Left lung (tissue), 10 donors: ENCODE results near the gene NAXD. TPM values are rescaled to one million over a fixed set of nuclear protein-coding genes. Genes with fewer than 3 reads are reported as not detected.

Experiments
- ATAC-seq: fragments of 200-7000 bp; cut with Tn5 transposase; one replicate; pipeline ENCODE4 v1.9.1; 2020; ENCODE audit warnings: moderate library complexity
- DNase-seq, 4 donors: peaks; one replicate each; pipeline ENCODE4 v3.0.0-alpha.2; 2013 to 2020
- H3K27ac ChIP-seq, 2 donors: fragments of 200-600 bp; sonication (generic) in 1 of 2; one replicate each; pipeline versions ENCODE4 v1.5.0 to v1.8.0; 2020 to 2021
- H3K27me3 ChIP-seq, 2 donors: fragments of 200-600 bp; sonication (generic) in 1 of 2; one replicate each; pipeline versions ENCODE4 v1.5.0 to v1.8.0; 2020 to 2021
- H3K36me3 ChIP-seq, 2 donors: fragments of 200-600 bp; sonication (generic) in 1 of 2; one replicate each; pipeline versions ENCODE4 v1.5.0 to v1.8.0; 2020 to 2021
- H3K4me1 ChIP-seq, 2 donors: fragments of 200-600 bp; one replicate each; pipeline ENCODE4 v1.8.0; 2021
- H3K4me3 ChIP-seq, 2 donors: fragments of 200-600 bp; sonication (generic) in 1 of 2; one replicate each; pipeline versions ENCODE4 v1.5.0 to v1.8.0; 2020 to 2021; ENCODE audit warnings: mild to moderate bottlenecking in 1 of 2
- H3K9me3 ChIP-seq, 2 donors: fragments of 200-600 bp; sonication (generic) in 1 of 2; one replicate each; pipeline versions ENCODE4 v1.5.0 to v1.8.0; 2020 to 2021
- CTCF ChIP-seq, 2 donors: fragments of 200-600 bp; sonication (generic) in 1 of 2; IDR thresholded peaks; one replicate each; pipeline versions ENCODE4 v1.5.0 to v1.8.0; 2021; ENCODE audit warnings: antibody characterized with exemption in 2 of 2
- intact Hi-C, 2 donors: fragments of 100-400 bp; cut with DNase I; formaldehyde crosslinking; loops; one replicate each; pipeline versions ENCODE4 v1.11.2 to v1.14.2; 2022
- polyA plus RNA-seq, 6 donors: library from polyadenylated mRNA; unstranded; fragments of 120-200 nt; gene quantifications; one replicate each; pipeline ENCODE4 v1.2.1, GENCODE V29; 2013; ENCODE audit not compliant: insufficient read length in 6 of 6
- total RNA-seq, 2 donors: library from RNA; stranded (reverse); fragmentation: NEBNext Ultra II Directional; extraction: Animal tissue kit (Norgen Biotek cat#: 25700); gene quantifications; one replicate each; pipeline ENCODE4 v1.2.1, GENCODE V29; 2021
- donor health status: DM: no; HTN: yes; CAD: no.
- donor health status: DM: no; HTN: no; CAD: no.

Gene NAXD
- total and polyA plus RNA-seq, 8 donors, result 25.3 to 41.1 (median 37.7) TPM

- ATAC-seq (no peak), DNase-seq (no peak)
- Histone ChIP-seq H3K27ac (no peak overlapping the region), H3K4me3 (no peak overlapping the region), H3K4me1 (peaks cover 0 to 8% of the 10 kb centered on the region in 2 donors), H3K36me3 (no peaks in the 10 kb centered on the region), H3K9me3 (no peaks in the 10 kb centered on the region), H3K27me3 (peaks cover 16 to 50% of the 10 kb centered on the region in 2 donors)
- intact Hi-C loops, result no loop called here
- no peak for TF ChIP-seq CTCF (IDR thresholded peaks at IDR 0.05)
These were observed 43.2 kb upstream of the NAXD start for GRCh38 chr13:110571896-110572777.

DNA sequence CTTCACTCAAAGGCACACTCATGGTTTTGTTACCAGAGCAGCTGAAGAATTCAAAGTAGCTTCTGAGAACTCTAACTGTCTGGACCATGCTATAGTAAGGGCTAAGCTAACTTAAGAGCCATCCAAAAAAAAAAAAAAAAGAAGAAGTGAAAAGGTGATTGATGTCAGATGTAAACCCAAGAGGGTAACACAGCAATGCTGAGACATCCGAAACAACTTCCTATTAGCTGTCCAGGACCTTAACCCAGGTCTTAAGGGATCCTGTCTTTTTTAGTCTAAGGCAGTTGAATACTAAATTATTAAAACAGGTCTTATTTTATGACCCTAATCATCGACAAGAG, 42.6 kb upstream of the NAXD start:
- intact Hi-C loops, result no loop called here
- H3K27ac ChIP-seq, result no peak overlapping the region
- H3K36me3 ChIP-seq, result no peaks in the 10 kb centered on the region
- H3K27me3 ChIP-seq, result peaks cover 16 to 50% of the 10 kb centered on the region in 2 donors
- no peaks in the 10 kb centered on the region for H3K9me3 ChIP-seq
- peaks cover 0 to 8% of the 10 kb centered on the region in 2 donors for H3K4me1 ChIP-seq
- no peak overlapping the region for H3K4me3 ChIP-seq
- no peak for ATAC-seq
- DNase-seq, result no peak
- TF ChIP-seq CTCF (IDR thresholded peaks at IDR 0.05), result no peak

DNA sequence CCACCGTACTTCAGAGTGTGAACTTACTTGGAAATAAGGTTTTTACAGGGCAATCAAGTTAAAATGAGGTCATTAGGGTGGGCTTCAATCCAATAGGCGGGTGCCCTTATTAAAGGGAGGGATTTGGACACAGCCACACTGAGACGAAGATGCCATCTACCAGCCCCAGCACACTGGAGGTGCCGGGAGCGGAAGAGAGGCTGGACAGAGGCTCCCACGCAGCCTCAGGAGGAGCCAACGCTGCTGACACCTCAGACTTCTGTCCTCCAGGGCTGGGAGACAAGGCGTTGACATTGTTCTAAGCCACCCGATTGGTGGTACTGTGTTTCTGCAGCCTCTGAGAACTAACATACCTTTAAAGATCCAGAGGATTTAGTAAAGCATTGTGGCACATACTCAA, 41.2 kb upstream of the NAXD start:
- Histone ChIP-seq H3K36me3 (no peaks in the 10 kb centered on the region), H3K9me3 (no peaks in the 10 kb centered on the region), H3K4me3 (no peak overlapping the region), H3K27ac (no peak overlapping the region), H3K4me1 (peaks cover 0 to 8% of the 10 kb centered on the region in 2 donors), H3K27me3 (peaks cover 16 to 50% of the 10 kb centered on the region in 2 donors)
- TF ChIP-seq CTCF (IDR thresholded peaks at IDR 0.05), result no peak
- DNase-seq (no peak), ATAC-seq (no peak)
- intact Hi-C loops, result no loop called here

GRCh38 chr13:110575322-110576069, 39.8 kb upstream of the NAXD start:
- H3K27ac ChIP-seq, result peak overlapping the region in 1 of 2 donors; percentile 28
- H3K9me3 ChIP-seq, result no peaks in the 10 kb centered on the region
- peaks cover 0 to 8% of the 10 kb centered on the region in 2 donors for H3K4me1 ChIP-seq
- no peaks in the 10 kb centered on the region for H3K36me3 ChIP-seq
- intact Hi-C loops, result no loop called here
- H3K27me3 ChIP-seq, result peaks cover 16 to 50% of the 10 kb centered on the region in 2 donors
- DNase-seq (peak in 1 of 4 donors; percentile 55), ATAC-seq (peak; percentile 69)
- no peak overlapping the region for H3K4me3 ChIP-seq
- TF ChIP-seq CTCF (IDR thresholded peaks at IDR 0.05), result no peak

GRCh38 chr13:110576070-110576394, 39.3 kb upstream of the NAXD start:
- Histone ChIP-seq H3K4me1 (peaks cover 0 to 8% of the 10 kb centered on the region in 2 donors), H3K4me3 (no peak overlapping the region), H3K27ac (peak overlapping the region in 1 of 2 donors; percentile 28), H3K9me3 (no peaks in the 10 kb centered on the region), H3K27me3 (peaks cover 16 to 45% of the 10 kb centered on the region in 2 donors), H3K36me3 (no peaks in the 10 kb centered on the region)
- DNase-seq (no peak), ATAC-seq (no peak)
- intact Hi-C loops, result no loop called here
- no peak for TF ChIP-seq CTCF (IDR thresholded peaks at IDR 0.05)
